ENCODE data around the gene SYPL1.

DNA sequence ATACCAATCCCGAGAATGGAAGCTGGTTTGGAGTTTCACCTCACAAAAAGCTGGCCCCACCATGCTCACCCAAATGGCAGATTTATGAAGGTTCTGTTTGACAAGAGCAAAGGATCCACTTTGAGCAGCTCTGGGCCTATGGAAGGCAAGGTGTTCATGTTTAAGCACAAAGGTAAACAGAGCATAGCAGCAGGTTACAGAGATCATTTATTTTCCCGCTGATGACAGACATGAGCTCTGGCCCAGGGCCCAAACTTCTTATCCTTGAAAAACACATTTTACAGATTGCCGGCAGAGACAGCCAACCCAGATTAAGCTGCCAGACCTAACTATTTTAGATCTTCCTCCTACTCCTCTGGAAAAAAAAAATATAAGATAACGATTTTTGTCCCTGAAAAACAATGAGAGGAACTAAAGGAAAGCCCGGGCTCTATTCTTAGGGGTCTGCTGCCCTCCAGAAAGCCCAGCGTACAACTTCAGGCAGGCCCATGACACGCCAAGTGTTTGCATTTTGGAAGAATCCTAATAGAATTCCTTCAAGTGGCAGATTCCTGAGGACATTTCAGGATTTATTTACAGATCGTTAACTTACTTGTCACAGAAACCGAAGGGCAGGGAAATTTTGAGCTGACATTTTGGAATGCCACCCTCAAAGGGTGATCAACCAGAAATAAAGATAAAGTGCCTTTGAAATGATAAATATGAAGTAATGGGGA lies 40.0 kb downstream of the SYPL1 start:
- TF ChIP-seq, protein P1, sequence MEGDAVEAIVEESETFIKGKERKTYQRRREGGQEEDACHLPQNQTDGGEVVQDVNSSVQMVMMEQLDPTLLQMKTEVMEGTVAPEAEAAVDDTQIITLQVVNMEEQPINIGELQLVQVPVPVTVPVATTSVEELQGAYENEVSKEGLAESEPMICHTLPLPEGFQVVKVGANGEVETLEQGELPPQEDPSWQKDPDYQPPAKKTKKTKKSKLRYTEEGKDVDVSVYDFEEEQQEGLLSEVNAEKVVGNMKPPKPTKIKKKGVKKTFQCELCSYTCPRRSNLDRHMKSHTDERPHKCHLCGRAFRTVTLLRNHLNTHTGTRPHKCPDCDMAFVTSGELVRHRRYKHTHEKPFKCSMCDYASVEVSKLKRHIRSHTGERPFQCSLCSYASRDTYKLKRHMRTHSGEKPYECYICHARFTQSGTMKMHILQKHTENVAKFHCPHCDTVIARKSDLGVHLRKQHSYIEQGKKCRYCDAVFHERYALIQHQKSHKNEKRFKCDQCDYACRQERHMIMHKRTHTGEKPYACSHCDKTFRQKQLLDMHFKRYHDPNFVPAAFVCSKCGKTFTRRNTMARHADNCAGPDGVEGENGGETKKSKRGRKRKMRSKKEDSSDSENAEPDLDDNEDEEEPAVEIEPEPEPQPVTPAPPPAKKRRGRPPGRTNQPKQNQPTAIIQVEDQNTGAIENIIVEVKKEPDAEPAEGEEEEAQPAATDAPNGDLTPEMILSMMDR (IDR thresholded peaks at IDR 0.05) = no peak
- TF ChIP-seq, protein P2, sequence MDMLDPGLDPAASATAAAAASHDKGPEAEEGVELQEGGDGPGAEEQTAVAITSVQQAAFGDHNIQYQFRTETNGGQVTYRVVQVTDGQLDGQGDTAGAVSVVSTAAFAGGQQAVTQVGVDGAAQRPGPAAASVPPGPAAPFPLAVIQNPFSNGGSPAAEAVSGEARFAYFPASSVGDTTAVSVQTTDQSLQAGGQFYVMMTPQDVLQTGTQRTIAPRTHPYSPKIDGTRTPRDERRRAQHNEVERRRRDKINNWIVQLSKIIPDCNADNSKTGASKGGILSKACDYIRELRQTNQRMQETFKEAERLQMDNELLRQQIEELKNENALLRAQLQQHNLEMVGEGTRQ (IDR thresholded peaks at IDR 0.05; ENCODE audit: borderline replicate concordance, low read depth, low read length) = no peak
- TF ChIP-seq SIN3A (IDR thresholded peaks at IDR 0.05; ENCODE audit: borderline replicate concordance, low read depth, low read length) (no peak), FOSL2 (IDR thresholded peaks at IDR 0.05; ENCODE audit: borderline replicate concordance, low read depth) (no peak), YY1 (IDR thresholded peaks at IDR 0.05; ENCODE audit: low read depth) (no peak), JUND (IDR thresholded peaks at IDR 0.05) (no peak), MXI1 (IDR thresholded peaks at IDR 0.05; ENCODE audit: low read depth, low read length) (peak; percentile 26; the same call in 1 of the 2 replicates), GABPA (IDR thresholded peaks at IDR 0.05; ENCODE audit: low read depth) (no peak), TAF1 (IDR thresholded peaks at IDR 0.05; ENCODE audit: borderline replicate concordance, low read depth, low read length) (no peak), EP300 (IDR thresholded peaks at IDR 0.05; ENCODE audit: borderline replicate concordance in 1 of 2, low read depth in 1 of 2, low read length in 1 of 2) (peak in 1 of 2 experiments; percentile 93; a peak in 2 of 4 replicates), FOXJ3 (CRISPR knock-in tag; IDR thresholded peaks at IDR 0.05) (no peak; the same call in 1 of the 2 replicates)

Measured in SK-N-SH (cell line).